SH-SY5Y (cell line): ENCODE results near the gene COL9A2.

Source experiments
- GATA2 ChIP-seq: IDR thresholded peaks from 2 replicates; pipeline ENCODE4 v1.6.1; 2011; ENCODE audit warnings: mild to moderate bottlenecking, low read depth, low read length
- GATA3 ChIP-seq: IDR thresholded peaks from 2 replicates; pipeline ENCODE4 v1.6.1; 2011; ENCODE audit warnings: low read depth, mild to moderate bottlenecking, low read length, moderate library complexity

DNA sequence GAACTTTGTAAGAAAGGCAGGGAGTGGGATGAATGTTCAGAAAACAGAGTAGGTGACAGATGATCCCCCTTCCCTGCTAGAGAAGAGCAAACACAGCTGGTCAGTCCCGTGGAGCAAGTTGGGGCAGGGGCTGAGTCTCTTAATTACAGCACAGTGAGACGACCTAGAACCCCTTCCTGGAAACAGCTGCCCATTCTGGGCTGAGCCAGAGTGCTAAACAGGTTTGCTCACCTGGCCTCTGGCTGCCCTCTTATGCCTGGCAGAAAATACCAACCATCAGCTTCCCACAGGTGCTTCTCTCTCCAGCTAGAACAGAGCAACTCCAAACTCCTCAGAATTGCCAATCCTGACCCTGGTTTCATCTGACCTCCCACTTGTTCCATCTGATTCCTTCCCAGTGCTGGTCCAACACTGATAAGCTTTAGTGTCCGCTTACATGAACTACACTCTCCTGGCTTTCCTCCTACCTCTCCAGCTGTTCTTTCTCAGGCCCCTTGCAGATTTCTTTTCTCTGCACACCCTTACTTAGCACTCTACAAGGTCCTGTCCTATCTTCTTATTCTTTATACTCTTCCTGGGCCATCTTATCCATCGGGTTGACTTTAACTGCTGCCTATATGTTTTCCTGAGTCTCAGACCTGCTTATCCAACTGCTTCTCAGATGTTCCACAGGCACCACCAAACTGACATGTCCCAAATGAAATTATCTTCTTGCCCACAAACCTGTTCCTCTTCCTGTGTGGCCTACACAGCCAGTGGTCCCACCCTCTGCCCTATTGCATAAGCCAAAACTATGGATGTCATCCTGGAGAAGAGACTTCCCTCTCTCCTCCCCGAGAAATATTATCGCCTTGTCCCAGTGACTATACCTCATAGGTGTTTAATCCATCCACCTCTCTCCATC is 22.6 kb upstream of the COL9A2 start:
- no peak for TF ChIP-seq GATA3
- no peak for TF ChIP-seq GATA2
